Fibroblast of skin of scalp (primary cell): ENCODE results near the gene FST.

ENCODE experiments used
- DNase-seq: peaks from one replicate; pipeline ENCODE4 v3.0.0-alpha.2; 2013

FST gene

GRCh38 chr5:53473633-53474032 lies 6.8 kb upstream of the FST start:
- peak; percentile 22 for DNase-seq

- no peak for DNase-seq
Observed at GRCh38 chr5:53475320-53475719, 5.1 kb upstream of the FST start.

GRCh38 chr5:53476019-53476418 lies 4.4 kb upstream of the FST start:
- no peak for DNase-seq

- DNase-seq = no peak
Observed at GRCh38 chr5:53476531-53477480, 3.6 kb upstream of the FST start.

- DNase-seq = peak; percentile 81
Observed at GRCh38 chr5:53478411-53479044, 1.9 kb upstream of the FST start.

GRCh38 chr5:53479045-53479589 lies 1.3 kb upstream of the FST start:
- no peak for DNase-seq

GRCh38 chr5:53479590-53480415 lies 626 bp upstream of the FST start:
- peak; percentile 62 for DNase-seq

- DNase-seq = peak; percentile 28
Observed at GRCh38 chr5:53481159-53481886, 894 bp downstream of the FST start.

- DNase-seq = peak; percentile 76
Observed at GRCh38 chr5:53481887-53482716, 1.7 kb downstream of the FST start.

GRCh38 chr5:53482717-53483638 lies 2.5 kb downstream of the FST start:
- DNase-seq = peak; percentile 21

GRCh38 chr5:53487436-53487835 lies 7.0 kb downstream of the FST start:
- DNase-seq = no peak

- DNase-seq = no peak
Observed at GRCh38 chr5:53488195-53488722, 7.8 kb downstream of the FST start.

- DNase-seq = peak; percentile 86
Observed at GRCh38 chr5:53490747-53491146, 10.3 kb downstream of the FST start.

GRCh38 chr5:53501054-53501453 lies 20.6 kb downstream of the FST start:
- DNase-seq = no peak

GRCh38 chr5:53503562-53504218 lies 23.3 kb downstream of the FST start:
- DNase-seq = peak; percentile 44

GRCh38 chr5:53507013-53507412 lies 26.6 kb downstream of the FST start:
- DNase-seq = no peak

GRCh38 chr5:53508125-53508524 lies 27.7 kb downstream of the FST start:
- no peak for DNase-seq

- no peak for DNase-seq
Observed at GRCh38 chr5:53512539-53512938, 32.1 kb downstream of the FST start.

GRCh38 chr5:53515988-53516387 lies 35.6 kb downstream of the FST start:
- DNase-seq = no peak
